CD4-positive, alpha-beta T cell treated with Interleukin-2 at 100 ng/mL for 4 hours (primary cell): Measurements from ENCODE around the gene SLFNL1.

Experiments
- DNase-seq: peaks from one replicate; pipeline ENCODE4 v3.0.0-alpha.2; 2020; ENCODE audit warnings: low spot score

SLFNL1 gene

GRCh38 chr1:41020109-41020576 is 1.4 kb downstream of the SLFNL1 start:
- DNase-seq, result no peak

GRCh38 chr1:41019353-41019745 is 2.2 kb downstream of the SLFNL1 start:
- DNase-seq, result no peak

DNA sequence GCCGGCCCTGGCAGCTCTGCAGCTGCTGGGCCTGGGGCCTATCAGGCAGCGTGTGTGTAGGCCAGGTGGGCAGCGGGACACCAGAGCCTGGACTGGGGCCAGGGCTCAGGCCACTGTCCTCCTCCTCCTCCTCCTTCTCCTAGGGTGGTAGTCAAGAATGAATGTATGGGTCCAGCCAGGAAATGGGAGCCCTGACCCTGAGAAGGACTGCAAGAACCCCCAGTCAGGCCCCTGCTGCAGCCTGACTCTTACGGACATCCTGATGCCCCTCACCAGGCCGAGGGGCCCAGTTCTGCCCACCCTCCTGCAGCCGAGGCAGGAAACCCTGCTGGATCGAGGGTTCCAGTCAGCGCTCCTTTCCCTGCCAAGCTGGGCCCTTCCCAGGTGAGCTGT is 3.5 kb downstream of the SLFNL1 start:
- DNase-seq, result no peak

- DNase-seq, result no peak
Measured at GRCh38 chr1:41017141-41018017, 4.1 kb downstream of the SLFNL1 start.

DNA sequence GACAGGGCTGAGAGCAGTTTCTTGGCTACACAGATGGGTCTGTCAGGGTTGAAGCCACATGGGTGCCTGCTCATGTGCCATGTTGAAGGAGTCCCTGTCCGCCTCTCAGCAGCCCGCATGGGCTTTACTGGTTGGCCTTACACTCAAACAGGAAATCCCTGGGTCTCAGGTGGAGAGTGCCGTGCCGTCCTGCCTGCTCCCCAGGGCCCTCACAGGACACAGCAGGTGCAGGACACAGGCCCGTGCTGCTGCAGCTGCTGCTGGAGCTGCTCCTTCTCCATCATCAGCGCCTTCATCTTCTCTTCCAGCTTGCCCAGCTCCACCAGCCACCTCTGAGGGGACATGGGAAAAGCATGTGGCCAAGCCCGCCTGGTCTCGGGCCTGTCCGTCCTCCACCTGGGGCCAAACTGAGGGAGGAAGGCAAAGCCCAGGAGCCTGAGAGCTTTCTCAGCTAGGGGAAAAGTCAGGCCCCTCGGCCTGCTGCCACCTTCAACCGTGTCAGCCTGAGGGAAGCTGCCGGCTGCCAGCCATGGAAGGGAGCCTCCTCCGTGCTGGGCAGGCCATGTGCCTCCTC is 5.5 kb downstream of the SLFNL1 start:
- DNase-seq, result no peak

- no peak for DNase-seq
Measured at GRCh38 chr1:41015281-41015896, 6.1 kb downstream of the SLFNL1 start.

- no peak for DNase-seq
Measured at GRCh38 chr1:41014871-41015270, 6.7 kb downstream of the SLFNL1 start.

DNA sequence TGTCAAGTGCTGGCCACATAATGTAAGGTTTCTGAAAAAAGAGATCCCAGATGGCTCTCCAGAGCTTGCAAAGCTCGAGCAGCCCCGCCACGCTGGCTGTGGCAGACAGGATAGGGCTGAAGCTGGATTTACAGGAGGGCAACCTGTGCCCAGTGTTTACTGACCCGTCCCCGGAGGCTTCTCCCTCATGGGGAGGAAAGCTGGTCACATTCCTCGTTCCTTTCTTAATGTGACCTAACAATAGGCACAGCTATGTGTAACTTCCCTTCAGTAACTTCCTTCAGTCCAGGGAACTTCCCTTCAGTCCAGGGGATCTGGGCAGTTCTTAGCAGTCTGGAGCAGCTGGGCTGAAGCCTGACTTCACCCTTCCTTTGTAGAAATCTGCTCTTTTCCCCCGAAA is 7.7 kb downstream of the SLFNL1 start:
- no peak for DNase-seq

DNA sequence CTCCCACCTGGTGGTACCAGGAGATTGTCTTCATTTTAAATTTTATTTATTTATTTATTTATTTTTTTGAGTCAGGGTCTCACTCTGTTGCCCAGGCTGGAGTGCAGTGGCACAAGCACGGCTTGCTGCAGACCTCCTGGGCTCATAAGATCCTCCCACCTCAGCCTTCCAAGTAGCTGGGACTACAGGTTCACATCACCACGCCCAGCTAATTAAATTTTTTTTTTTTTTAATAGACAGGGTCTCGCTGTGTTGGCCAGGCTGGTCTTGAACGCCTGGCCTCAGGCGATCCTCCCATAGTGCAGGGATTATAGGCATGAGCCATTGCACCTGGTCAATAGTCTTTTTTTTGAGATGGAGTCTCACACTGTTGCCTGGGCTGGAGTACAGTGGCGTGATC is 8.5 kb downstream of the SLFNL1 start:
- no peak for DNase-seq

DNA sequence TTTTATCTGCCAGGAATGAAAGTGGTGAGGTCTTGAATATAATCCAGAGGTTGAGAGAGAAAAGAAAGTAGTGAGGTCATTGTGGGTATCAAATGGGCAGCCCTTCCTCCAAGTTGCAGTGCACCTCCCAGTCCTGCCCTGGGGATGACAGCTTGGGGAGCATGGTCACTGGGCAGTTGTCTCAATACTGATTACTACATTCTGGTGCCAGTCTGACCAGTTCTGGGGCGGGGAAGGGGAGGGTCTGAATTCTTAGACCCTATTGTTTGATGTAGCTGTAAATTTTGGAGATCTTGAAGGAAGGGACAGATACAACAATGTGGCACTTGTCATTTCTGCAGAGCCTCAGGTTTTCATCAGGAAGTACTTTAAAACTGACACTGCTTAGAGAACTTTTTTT is 11.2 kb downstream of the SLFNL1 start:
- DNase-seq, result no peak

GRCh38 chr1:41009466-41009865 is 12.1 kb downstream of the SLFNL1 start:
- no peak for DNase-seq

DNA sequence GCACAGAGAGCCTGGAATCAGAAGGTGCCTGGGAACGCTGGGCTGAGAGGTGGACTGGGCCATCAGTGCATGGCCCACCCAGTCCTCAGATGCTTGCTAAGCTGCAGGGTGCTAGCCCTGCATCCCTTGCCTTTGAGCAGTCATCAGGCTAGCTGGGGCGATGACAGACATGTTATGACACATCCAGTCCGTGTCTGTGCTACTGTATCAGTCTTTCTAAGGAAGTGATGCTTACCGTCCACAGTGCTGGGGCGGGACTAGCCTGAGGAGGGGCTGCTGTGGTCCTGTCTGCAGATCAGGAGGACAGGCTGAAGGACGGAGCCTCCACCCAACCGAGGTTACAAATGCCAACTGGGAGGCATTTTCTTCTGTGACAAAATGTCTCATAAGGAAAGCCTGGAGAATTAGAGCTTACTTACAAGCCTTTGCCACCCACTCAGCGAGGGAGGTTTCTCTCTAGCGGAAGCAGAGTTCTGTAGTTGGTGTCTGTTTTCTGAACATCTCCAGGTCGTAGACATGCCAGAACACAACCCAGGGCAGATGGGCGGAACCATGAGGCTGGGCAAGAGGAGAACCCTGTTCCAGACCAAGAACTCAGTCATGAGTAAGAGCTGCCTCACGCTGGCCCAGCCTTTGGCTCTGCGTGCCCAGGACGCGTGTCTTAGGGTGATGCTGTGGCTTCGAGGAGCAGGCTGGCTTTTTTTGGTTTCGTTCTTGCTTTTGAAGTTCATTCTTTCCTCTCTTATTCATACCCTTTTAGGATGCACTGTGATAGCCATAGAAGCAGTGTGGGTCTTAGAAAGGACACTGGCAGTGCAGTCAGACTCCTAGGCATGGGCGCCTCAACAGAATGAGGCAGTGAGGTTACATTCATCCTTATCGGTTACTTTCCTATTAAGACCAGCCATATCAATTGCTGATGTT is 14.3 kb downstream of the SLFNL1 start:
- DNase-seq, result no peak

GRCh38 chr1:41005876-41006275 is 15.6 kb downstream of the SLFNL1 start:
- DNase-seq, result no peak

DNA sequence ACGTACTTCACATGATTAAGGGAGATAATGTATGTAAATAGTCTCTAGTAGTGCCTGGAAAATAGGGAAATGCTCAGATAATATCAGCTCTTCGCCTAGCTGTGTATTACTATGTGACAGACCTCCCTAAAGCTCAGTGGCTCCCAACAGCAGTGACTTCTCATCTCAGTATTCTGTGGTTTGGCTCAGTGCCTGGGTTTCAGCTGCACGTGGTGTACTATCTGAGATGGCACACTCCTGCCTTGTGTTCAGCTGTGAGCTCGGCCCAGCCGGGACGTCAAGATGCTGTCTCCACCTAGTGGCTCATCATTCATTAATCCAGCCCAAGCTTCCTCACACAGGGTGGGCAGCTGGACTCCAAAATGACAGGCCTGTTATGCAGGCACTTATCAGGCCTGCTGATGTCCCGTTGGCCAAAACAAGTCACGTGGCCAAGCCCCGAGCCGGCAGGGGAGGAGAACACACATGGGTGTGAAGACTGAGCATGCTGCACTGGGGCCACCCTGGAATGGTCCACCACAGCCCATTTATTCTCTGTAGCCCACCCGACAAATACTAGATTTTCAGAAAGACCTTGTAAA is 17.8 kb downstream of the SLFNL1 start:
- DNase-seq, result peak; percentile 87

GRCh38 chr1:41003127-41003639 is 18.3 kb downstream of the SLFNL1 start:
- DNase-seq, result no peak

GRCh38 chr1:40998668-40999067 is 22.9 kb downstream of the SLFNL1 start:
- no peak for DNase-seq

- no peak for DNase-seq
Measured at GRCh38 chr1:40997096-40997495, 24.4 kb downstream of the SLFNL1 start.

- no peak for DNase-seq
Measured at GRCh38 chr1:40989066-40989465, 32.5 kb downstream of the SLFNL1 start.

GRCh38 chr1:40988280-40988679 is 33.2 kb downstream of the SLFNL1 start:
- DNase-seq, result no peak

DNA sequence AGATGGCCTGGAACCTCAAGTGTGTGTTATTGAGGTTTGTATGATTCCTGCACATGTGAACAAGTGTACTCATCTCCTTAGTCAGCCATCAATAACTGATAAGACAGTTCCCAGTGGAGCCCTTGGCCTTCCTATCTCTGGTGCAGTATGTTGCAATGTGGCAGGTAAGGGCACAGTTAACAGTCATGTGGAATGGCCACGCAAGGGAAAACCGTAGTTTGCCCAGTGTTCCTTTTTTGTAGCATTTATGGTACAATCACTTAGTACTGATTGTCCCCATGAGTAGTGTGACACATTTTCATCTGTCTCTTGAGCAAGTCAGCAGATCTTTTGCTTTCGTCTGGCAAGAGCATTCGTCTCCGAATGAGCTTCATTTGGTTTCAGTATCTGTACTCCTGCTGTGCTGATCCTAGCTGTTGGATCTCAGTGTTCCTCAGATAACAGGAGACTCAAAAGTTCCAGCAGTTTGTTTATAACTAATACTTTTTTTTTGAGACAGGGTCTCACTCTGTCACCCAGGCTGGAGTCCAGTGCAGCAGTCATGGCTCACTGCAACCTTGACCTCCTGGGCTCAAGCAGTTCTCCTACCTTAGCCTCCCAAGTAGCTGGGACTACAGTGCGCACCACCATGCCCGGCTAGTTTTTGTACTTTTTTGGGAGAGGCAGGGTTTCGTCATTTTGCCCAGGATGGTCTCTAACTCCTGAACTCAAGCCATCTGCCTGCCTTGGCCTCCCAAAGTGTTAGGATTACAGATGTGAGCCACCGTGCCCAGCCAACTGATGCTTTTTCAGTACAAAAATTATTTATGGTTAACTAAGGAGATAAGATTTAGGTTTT is 33.9 kb downstream of the SLFNL1 start:
- no peak for DNase-seq

GRCh38 chr1:40986956-40987355 is 34.6 kb downstream of the SLFNL1 start:
- DNase-seq, result no peak
